ENCODE data around the gene SDCCAG8.

SDCCAG8 gene

GRCh38 chr1:243489681-243490546 is 234.1 kb downstream of the SDCCAG8 start:
- DNase-seq = no peak

- no peak for DNase-seq
Measured at GRCh38 chr1:243490748-243491686, 235.2 kb downstream of the SDCCAG8 start.

DNA sequence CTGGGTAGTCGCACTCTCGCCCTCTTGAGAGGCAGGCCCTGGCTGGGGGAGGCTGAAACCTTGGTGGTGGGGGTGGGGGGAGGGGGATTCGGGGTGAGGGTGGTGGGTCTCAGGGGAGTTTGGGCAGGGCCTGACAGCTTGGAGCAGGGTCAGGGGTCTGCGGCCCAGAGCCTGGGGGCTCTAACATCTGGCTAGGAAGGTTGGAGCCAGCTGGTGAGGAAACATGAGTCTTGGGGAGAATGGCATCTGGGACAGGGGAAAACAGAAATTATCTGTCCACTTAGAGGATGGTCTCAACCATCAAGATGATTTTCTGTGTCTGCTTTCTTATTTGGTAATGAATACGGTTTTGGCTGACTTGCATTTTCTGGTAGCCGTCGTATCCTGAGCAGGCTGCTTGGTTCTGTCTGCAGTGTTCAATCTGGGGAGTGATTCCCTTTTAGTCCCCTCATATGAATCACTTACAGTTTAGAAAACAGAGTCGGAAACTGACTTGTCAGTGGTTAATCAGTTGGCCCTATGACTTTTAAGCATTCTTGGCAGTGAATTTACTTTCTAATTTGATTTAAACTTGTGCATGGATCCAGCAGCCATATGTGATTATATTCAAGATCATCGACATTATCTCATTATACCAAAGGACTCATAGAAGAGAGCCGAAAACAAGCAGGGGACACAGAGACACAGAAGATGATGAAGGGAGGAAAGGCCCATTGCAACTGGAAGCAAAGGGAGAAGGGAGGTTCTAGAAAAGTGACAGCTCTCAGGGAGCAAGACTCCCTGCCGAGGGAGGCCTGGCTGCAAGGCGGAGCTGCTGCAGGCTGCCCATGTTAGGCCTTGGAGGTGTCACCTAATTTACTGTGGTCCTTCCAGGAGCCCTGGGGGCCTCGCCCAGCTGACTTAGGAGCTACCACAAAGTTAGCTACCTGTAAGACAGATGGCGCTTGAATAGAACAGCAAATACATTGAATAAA is 237.6 kb downstream of the SDCCAG8 start:
- no peak for DNase-seq

GRCh38 chr1:243494741-243495431 is 239.0 kb downstream of the SDCCAG8 start:
- no peak for DNase-seq

DNA sequence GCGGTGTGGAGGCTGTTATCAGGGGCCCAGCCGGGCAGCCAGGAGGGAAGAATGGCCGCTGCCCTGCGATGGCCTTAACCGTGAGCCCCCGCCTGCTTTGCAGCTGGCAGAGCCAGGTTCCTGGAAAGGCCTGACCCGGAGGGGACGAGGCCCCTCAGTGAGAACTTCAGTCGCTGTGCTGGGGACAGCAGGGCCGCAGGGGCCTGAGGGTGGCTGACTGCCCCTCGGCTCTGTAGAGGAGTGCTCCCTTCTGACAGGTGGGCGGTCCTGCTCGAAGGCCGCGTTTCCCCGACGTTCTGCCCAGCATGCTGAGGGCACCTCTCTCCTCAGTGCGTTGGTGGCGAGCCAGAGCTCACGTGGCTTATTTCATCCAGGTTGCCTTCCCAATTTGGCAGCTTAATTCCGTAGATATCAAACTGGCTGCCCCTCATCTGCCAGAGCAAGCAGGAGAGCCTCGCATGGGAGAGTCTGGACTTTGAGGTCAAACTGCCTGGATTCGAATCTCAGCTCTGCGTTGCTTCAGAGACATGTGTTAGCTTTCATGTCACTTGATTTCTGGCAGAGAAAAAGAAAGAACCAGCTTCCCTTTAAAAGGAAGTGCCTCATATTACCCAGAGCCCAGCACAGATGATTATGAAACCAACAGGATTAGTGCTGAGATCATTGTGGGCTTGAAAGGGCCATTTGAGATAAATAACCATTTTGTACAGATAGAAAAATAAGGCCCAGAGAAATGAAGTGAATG is 239.8 kb downstream of the SDCCAG8 start:
- no peak for DNase-seq

DNA sequence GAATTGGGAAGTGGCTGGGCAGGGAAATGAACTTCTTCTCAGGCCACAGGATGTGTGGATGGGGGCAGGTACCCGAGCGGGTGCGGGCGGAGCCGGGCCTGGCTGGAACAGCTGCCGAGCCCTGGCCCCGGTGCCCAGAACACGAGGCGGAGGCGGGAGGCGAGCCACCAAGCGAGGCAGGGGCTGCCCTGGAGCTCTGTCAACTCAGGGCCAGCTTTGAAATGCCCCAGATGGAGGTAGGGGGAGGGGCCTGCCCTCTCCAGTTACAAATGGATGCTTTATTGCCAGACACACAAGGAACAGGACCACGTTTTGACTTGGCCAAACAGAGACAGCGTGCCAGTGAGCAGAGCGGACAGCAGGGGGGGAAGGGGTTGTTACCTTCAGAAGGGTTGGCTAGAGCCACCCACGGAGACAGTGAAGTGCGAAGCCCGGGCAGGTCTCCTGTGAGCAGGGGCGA is 240.4 kb downstream of the SDCCAG8 start:
- DNase-seq = no peak

GRCh38 chr1:243496806-243497205 is 241.0 kb downstream of the SDCCAG8 start:
- DNase-seq = no peak

DNA sequence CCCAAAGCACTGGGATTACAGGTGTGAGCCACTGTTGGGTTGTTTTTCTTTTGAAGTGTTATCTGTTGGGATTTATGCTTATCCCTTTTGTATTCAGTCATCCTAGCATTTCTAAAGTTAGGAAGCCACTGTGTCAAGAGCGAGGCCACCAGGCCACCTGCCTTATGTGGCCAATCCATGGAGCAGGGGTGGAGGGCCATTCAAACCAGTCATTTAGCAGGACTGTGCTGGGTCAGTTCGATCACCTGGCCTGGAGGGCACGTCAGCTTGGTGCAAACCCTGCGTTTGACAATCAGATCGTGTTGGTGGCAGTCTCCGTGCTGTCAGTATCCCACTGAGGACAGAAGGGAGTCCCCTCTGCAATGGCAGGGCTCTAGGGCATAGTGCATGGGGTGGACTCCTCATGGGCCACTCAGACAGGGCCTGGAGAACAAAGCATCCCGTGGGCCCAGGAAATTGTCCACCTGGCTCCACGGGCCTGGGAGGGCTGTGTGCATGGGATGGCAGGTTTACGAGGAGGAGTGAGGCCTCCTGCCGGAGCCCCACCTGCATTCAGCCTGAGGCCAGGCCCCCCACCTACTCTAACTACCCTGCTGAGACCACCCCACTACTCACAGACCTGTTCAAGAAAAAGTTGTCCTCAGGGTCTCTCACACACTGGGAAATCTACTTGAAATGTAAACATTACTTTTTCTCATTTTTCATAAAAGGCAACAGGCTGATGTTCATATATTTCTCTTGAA is 242.3 kb downstream of the SDCCAG8 start:
- no peak for DNase-seq

DNA sequence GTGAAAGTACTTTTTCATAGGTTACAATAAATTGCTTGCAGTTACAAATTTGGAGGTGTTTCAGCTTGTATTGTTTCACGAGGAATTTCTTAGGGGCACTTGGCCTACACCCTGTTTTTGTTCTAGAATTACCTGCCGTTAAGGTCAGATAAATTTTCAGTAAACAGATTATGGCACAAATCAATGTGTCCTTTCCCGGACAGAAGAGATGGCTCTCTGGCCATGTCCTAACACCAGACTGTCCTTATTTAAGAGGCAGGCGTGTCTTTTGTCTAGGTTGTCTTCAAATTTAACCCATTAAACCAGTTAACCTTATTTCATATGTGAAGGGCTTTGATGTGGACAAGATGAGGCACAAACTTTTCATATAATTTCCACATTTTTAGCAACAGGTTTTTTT is 243.4 kb downstream of the SDCCAG8 start:
- DNase-seq = no peak

DNA sequence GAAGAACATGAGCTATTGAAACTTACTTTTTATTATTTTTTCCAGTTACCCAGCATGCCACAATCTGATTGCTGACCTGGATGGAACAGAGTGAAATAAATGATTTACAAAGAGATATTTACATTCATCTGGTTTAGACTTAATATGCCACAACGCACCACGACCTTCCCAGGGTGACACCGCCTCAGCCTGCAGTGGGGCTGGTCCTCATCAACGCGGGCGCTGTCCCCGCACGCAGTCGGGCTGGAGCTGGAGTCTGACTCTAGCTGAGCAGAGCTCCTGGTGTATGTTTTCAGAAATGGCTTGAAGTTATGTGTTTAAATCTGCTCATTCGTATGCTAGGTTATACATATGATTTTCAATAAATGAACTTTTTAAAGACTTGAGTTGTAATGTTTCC is 243.9 kb downstream of the SDCCAG8 start:
- no peak for DNase-seq

DNA sequence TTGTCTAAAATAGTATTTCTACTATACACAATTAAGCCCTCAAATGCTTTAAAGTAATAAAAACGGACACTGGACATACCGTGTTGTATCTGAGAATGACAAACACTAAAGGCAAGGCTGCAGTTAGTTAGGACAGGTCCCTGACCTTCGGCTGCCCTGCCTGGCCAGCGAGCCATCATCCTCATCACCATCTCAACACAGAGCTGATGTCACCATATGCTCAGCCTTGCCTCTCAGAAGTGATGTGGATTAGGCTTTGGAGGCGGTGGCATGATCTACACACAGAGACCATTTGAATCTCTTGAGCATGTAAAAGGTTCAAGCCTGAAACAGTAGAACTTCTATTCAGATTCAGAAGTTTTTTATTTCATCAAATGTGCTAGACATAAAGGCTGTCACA is 244.7 kb downstream of the SDCCAG8 start:
- DNase-seq = no peak

- no peak for DNase-seq
Measured at GRCh38 chr1:243501002-243501401, 245.2 kb downstream of the SDCCAG8 start.

DNA sequence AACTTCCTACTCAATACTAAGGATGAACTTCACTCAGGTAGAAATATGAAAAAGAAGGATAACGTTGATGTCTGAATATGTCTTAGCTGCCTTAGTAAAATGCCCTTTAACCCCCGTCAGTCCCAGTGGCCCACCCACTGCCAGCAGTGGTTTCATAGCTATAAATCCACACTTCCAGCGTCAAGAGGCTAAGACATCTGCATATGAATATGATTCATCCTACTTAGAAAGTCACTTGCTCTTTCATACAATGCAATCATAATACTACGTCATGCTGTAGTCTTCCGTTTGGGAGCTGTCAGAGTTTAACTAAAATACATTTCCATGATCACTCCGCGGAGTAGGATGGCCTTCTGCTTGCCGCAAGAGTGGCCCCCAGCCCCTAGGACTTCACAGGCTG is 247.3 kb downstream of the SDCCAG8 start:
- no peak for DNase-seq

DNA sequence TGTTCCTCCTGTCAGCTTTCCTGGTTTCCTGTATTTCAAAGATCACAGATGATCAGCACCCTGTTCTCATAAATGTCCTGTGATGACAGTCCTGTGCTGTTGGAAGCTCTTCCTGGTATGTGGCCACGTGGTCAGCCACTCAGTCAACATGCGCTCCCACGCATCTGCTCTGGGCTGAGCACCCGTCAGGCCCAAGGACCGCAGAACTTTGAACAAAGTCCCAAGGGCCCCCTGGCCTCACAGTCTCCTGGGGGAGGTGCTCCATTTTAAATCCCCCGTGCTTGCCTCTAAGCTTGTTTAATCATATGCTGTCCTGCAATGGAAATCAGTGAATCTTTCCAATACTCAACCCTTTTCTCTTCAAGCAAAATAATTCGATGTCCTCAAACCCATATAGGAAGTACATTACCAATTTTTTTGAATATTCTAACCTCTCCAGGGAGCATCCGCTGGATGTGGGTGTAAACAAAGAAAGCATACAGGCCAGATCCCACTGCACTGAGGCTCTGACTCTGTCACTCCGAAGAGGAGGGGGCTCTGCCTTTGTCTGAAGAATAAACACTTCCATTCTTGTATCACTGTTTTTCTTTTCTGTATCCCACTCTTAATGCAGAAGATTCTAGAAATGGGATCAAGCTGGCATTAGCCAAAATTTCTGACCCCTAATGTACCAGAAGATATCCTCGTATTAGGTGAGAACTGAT is 250.3 kb downstream of the SDCCAG8 start:
- no peak for DNase-seq

- no peak for DNase-seq
Measured at GRCh38 chr1:243507001-243507671, 251.3 kb downstream of the SDCCAG8 start.

GRCh38 chr1:243507672-243508302 is 251.9 kb downstream of the SDCCAG8 start:
- no peak for DNase-seq

DNA sequence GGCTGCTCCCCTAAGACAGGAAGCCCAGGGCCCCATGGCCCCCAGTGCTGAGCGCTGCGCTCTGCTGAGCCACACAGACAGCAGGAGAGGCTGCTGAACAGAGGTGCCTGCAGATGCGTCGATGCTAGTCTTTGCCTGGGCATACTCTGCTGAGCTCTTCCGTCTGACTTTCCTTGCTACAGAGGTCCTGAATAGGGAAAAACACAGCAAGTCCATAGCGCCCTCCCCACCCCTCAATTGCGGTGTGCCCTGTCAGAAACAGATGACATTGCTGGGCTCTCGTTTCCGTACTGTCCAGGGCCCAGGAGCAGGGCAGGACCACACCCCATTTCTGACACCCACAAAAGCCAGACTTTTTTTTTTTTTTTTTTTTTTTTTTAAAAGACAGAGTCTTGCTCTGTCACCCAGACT is 252.5 kb downstream of the SDCCAG8 start:
- no peak for DNase-seq

DNA sequence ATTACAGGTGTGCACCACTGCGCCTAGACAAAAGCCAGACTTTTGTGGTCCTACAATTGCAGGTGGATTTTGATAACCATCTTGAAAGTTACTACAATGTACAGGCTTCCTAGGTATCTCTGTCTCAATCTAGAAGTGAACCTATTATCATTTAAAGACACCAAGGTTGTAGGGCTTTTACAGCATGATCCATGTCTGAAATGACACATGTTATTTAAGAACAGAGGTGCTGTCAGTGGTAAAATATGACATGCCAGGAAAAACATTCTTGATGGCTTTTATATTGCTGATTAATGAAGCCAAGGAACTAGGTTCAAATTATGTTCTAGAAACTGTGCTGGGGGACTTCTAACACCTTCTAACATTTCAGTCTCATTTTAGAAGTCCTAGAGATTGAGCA is 253.1 kb downstream of the SDCCAG8 start:
- no peak for DNase-seq

DNA sequence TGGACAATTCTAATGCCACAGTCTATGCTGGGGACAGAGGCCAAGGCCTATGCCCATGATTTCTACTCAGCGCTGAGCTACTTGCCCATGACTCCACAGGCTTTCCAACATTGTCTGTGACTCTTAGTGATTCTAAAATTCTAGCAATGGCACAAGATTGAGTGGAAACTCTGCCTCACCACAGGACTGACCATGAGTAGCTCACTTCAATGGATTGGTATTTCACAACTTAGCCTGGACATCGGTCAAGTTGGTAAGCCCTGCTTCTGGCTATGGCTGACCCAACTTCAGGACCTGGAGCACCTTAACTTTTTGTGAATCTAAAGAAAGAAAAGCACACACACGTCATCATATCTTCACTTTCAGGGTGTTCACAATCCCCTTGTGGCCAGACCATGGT is 255.1 kb downstream of the SDCCAG8 start:
- DNase-seq = no peak

All from SHP77 treated with DMSO at 0.1 percent for 48 hours (cell line).